AG04449 (cell line): ENCODE measurements around the gene MYOC.

Experiments used
- CTCF ChIA-PET: fragments of 350-600 bp; formaldehyde crosslinking; extraction: SDS; loops from one replicate; lab custom pipeline; 2021; ENCODE audit warnings: antibody characterized with exemption; lab: Yijun Ruan, JAX
- POLR2A ChIA-PET: fragments of 400-600, 350-600 bp; formaldehyde crosslinking; extraction: SDS; loops from one replicate; lab custom pipeline; 2020; ENCODE audit warnings: antibody characterized with exemption, inconsistent platforms; lab: Yijun Ruan, JAX
- DNase-seq: peaks from one replicate; pipeline ENCODE4 v3.0.0-alpha.2; 2010; ENCODE audit warnings: low read depth, low spot score
- H3K4me3 ChIP-seq: 2 replicates; pipeline ENCODE4 v1.5.1; 2011; ENCODE audit warnings: low read depth, mild to moderate bottlenecking, control low read depth, low read length
- CTCF ChIP-seq: IDR thresholded peaks from one replicate; pipeline ENCODE4 v1.5.1; 2011; ENCODE audit warnings: mild to moderate bottlenecking, moderate library complexity, low read length, control low read depth, inconsistent platforms; ENCODE audit not compliant: insufficient read depth; ENCODE audit errors: missing control alignments

MYOC gene

DNA sequence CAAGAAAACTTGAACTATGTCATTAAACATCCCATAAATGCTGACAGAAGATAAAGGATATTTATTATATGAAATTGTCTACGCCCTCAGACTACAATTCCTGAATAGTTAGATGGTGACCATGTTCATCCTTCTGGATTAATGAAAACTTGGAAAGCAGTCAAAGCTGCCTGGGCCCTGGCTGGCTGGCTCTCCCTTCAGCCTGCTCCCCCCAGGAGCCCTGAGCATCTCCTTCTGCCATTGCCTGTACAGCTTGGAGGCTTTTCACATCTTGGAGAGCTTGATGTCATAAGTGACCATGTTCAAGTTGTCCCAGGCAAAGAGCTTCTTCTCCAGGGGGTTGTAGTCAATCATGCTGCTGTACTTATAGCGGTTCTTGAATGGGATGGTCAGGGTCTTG, 16.8 kb downstream of the MYOC start:
- CTCF ChIA-PET: interaction anchor here (0.6 to 3.9 kb wide), 2 partner anchors 10 to 349 kb away, joined by 3 to 21 read pairs; no protein-coding TSS in a partner anchor
- TF ChIP-seq CTCF: no peak
- POLR2A ChIA-PET: interaction anchor here (0.6 kb wide), 1 partner anchor 31 kb away, joined by 3 read pairs; no protein-coding TSS in a partner anchor
- no peak overlapping the region for H3K4me3 ChIP-seq
- DNase-seq: no peak

GRCh38 chr1:171628225-171628624, 24.3 kb downstream of the MYOC start:
- CTCF ChIA-PET: no interaction called here
- H3K4me3 ChIP-seq: no peak overlapping the region
- POLR2A ChIA-PET: no interaction called here
- DNase-seq: no peak
- no peak for TF ChIP-seq CTCF

GRCh38 chr1:171627020-171627419, 25.5 kb downstream of the MYOC start:
- no peak for TF ChIP-seq CTCF
- ChIA-PET POLR2A (no interaction called here), CTCF (interaction anchor here (2.6 kb wide), 1 partner anchor 18 kb away, joined by 12 read pairs; no protein-coding TSS in a partner anchor)
- H3K4me3 ChIP-seq: no peak overlapping the region
- no peak for DNase-seq

GRCh38 chr1:171625225-171625624, 27.3 kb downstream of the MYOC start:
- CTCF ChIA-PET: interaction anchor here (2.6 kb wide), 1 partner anchor 20 kb away, joined by 12 read pairs; no protein-coding TSS in a partner anchor
- no peak for TF ChIP-seq CTCF
- no peak for DNase-seq
- POLR2A ChIA-PET: no interaction called here
- no peak overlapping the region for H3K4me3 ChIP-seq

- TF ChIP-seq CTCF: no peak
- CTCF ChIA-PET: interaction anchor here (0.9 to 1.2 kb wide), 2 partner anchors 21 to 378 kb away, joined by 4 read pairs; no protein-coding TSS in a partner anchor
- POLR2A ChIA-PET: no interaction called here
- DNase-seq: no peak
- no peak overlapping the region for H3K4me3 ChIP-seq
These were observed 28.7 kb downstream of the MYOC start for GRCh38 chr1:171623651-171624331.

DNA sequence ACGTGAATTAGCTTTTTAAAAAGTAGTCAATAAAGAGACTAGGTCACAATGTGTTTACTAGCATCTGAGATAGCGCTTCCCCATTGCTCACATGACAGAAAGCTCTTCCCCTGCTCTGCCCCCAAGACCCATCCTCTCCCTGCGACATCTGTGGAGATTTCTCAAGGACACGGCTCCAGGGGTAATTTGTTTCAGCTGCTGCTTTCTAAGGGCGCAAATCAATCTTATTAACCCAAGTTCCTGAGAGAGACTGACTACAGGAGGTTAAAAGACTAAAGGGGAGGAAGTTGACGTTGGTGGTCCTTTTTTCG, 30.4 kb downstream of the MYOC start, which contains the start of gene MYOCOS:
TSS of gene MYOCOS (plus strand) at position 92 of the 311 bp plus-strand sequence. CDS start 1,641 bp downstream, outside the sequence.
- TF ChIP-seq CTCF: no peak
- no peak within 1 kb of the TSS for H3K4me3 ChIP-seq
- ChIA-PET POLR2A (no interaction called here), CTCF (interaction anchor here (0.7 kb wide), 1 partner anchor 16 kb away, joined by 3 read pairs; no protein-coding TSS in a partner anchor)
- DNase-seq: no peak
